PC-3 (cell line): ENCODE measurements around the gene PLEKHS1. TPM values are rescaled to one million over a fixed set of nuclear protein-coding genes. Genes with fewer than 3 reads are reported as not detected.

Experiments
- ATAC-seq: fragments of 200-7000 bp; cut with Tn5 transposase; 2 replicates; pipeline ENCODE4 v1.9.1; 2020; ENCODE audit warnings: mild to moderate bottlenecking, moderate library complexity
- BruUV-seq: library from RNA; stranded (reverse); fragments of 400-500 nt; replicated peaks from 2 replicates; lab custom pipeline; 2021; lab: Mats Ljungman, UMichigan
- CTCF ChIA-PET: fragments of 300-600 bp; sonication (Branson Sonifier 250); formaldehyde crosslinking; loops from one replicate; lab custom pipeline; 2022; ENCODE audit warnings: antibody characterized with exemption; lab: Charles Lee
- POLR2A ChIA-PET: fragments of 300-600 bp; sonication (Branson Sonifier 250); formaldehyde crosslinking; loops from one replicate; lab custom pipeline; 2022; ENCODE audit warnings: antibody characterized with exemption; ENCODE audit not compliant: unreplicated experiment; lab: Charles Lee
- DNase-seq: peaks from one replicate; pipeline ENCODE4 v3.0.0-alpha.2; 2015
- H2AFZ ChIP-seq: fragments of 300-600 bp; sonication (generic); 2 replicates; pipeline ENCODE4 v1.6.0; 2016; ENCODE audit warnings: antibody characterized with exemption, low read length
- H3F3A ChIP-seq: fragments of 300-600 bp; sonication (generic); one replicate; pipeline ENCODE4 v1.6.0; 2017; ENCODE audit warnings: antibody characterized with exemption, low read length, control low read depth, mild to moderate bottlenecking; ENCODE audit not compliant: unreplicated experiment
- H3K27ac ChIP-seq: fragments of 300-600 bp; sonication (generic); 2 replicates; pipeline ENCODE4 v1.5.1; 2016; ENCODE audit warnings: mild to moderate bottlenecking, low read length
- H3K27me3 ChIP-seq: fragments of 300-600 bp; sonication (generic); 2 replicates; pipeline ENCODE4 v1.6.1; 2016; ENCODE audit warnings: low read length, mixed read lengths
- H3K36me3 ChIP-seq: fragments of 300-600 bp; sonication (generic); 2 replicates; pipeline ENCODE4 v1.6.1; 2016; ENCODE audit warnings: low read depth, mixed run types, low read length, mixed read lengths
- H3K4me1 ChIP-seq: fragments of 300-600 bp; sonication (generic); 2 replicates; pipeline ENCODE4 v1.5.1; 2016; ENCODE audit warnings: low read length; ENCODE audit not compliant: insufficient read depth
- H3K4me2 ChIP-seq: fragments of 300-600 bp; sonication (generic); 2 replicates; pipeline ENCODE4 v1.6.0; 2016; ENCODE audit warnings: low read length
- H3K4me3 ChIP-seq: fragments of 300-600 bp; sonication (generic); 2 replicates; pipeline ENCODE4 v1.5.1; 2016; ENCODE audit warnings: mild to moderate bottlenecking, low read length, mixed read lengths
- H3K79me2 ChIP-seq: fragments of 300-600 bp; sonication (generic); 2 replicates; pipeline ENCODE4 v1.6.1; 2017; ENCODE audit warnings: low read length, mixed read lengths
- H3K9ac ChIP-seq: fragments of 300-600 bp; sonication (generic); 2 replicates; pipeline ENCODE4 v1.6.0; 2016; ENCODE audit warnings: mild to moderate bottlenecking, low read length
- H3K9me2 ChIP-seq: fragments of 300-600 bp; sonication (generic); replicated peaks from 2 replicates; pipeline ENCODE4 v1.6.1; 2016; ENCODE audit warnings: mixed run types, low read length, mixed read lengths
- H3K9me3 ChIP-seq: fragments of 300-600 bp; sonication (generic); 2 replicates; pipeline ENCODE4 v1.6.1; 2016; ENCODE audit warnings: low read length, mixed read lengths
- H4K20me1 ChIP-seq: fragments of 300-600 bp; sonication (generic); 2 replicates; pipeline ENCODE4 v1.6.1; 2016; ENCODE audit warnings: low read length, mixed read lengths
- CTCF ChIP-seq: fragments of 300-600 bp; sonication (generic); conservative IDR thresholded peaks from 2 replicates; pipeline ENCODE4 v1.5.1; 2017; ENCODE audit warnings: antibody characterized with exemption, low read depth, mild to moderate bottlenecking, low read length
- EZH2 ChIP-seq: fragments of 300-600 bp; sonication (generic); IDR thresholded peaks from one replicate; pipeline ENCODE4 v1.6.1; 2017; ENCODE audit warnings: antibody characterized with exemption, mild to moderate bottlenecking, low read length; ENCODE audit not compliant: unreplicated experiment
- EZH2phosphoT487 ChIP-seq: fragments of 300-600 bp; sonication (generic); IDR thresholded peaks from 2 replicates; pipeline ENCODE4 v1.6.1; 2018; ENCODE audit warnings: mild to moderate bottlenecking, antibody characterized with exemption, low read length, borderline replicate concordance
- intact Hi-C: fragments of 100-400 bp; cut with micrococcal nuclease; formaldehyde crosslinking; loops from 2 replicates; pipeline ENCODE4 v1.9.0; 2023
- total RNA-seq: library from RNA; depleted of rRNA; stranded (reverse); fragments of >200 nt; gene quantifications from 2 replicates; pipeline ENCODE4 v1.2.3, GENCODE V29; 2014

Gene PLEKHS1
- total RNA-seq, 1 experiment from 2014 or later: not detected

GRCh38 chr10:113752553-113752952 is 1.1 kb downstream of the PLEKHS1 start:
- DNase-seq: no peak
- no peaks in the 10 kb centered on the region for H3K9me3 ChIP-seq
- intact Hi-C loops: no loop called here
- H3K4me2 ChIP-seq: no peak overlapping the region
- no peak overlapping the region for H2AFZ ChIP-seq
- no peak overlapping the region for H3K9ac ChIP-seq
- no peaks in the 10 kb centered on the region for H3K9me2 ChIP-seq
- H3K27me3 ChIP-seq: no peaks in the 10 kb centered on the region
- no peaks in the 10 kb centered on the region for H4K20me1 ChIP-seq
- no peak overlapping the region for H3K27ac ChIP-seq
- no peaks in the 10 kb centered on the region for H3K79me2 ChIP-seq
- no peak overlapping the region for H3K4me3 ChIP-seq
- H3F3A ChIP-seq: no peaks in the 10 kb centered on the region
- TF ChIP-seq EZH2: no peak
- TF ChIP-seq CTCF: no peak
- TF ChIP-seq EZH2phosphoT487: no peak
- no peaks in the 10 kb centered on the region for H3K36me3 ChIP-seq
- ChIA-PET CTCF (no interaction called here), POLR2A (no interaction called here)
- ATAC-seq: no peak
- BruUV-seq: no TSS peak
- no peaks in the 10 kb centered on the region for H3K4me1 ChIP-seq

- no peaks in the 10 kb centered on the region for H4K20me1 ChIP-seq
- no peaks in the 10 kb centered on the region for H3K9me2 ChIP-seq
- H3K4me3 ChIP-seq: no peak overlapping the region
- no peak overlapping the region for H3K4me2 ChIP-seq
- H3K27ac ChIP-seq: no peak overlapping the region
- H3K27me3 ChIP-seq: no peaks in the 10 kb centered on the region
- no peaks in the 10 kb centered on the region for H3K36me3 ChIP-seq
- H3K79me2 ChIP-seq: no peaks in the 10 kb centered on the region
- H2AFZ ChIP-seq: no peak overlapping the region
- ATAC-seq: no peak
- intact Hi-C loops: no loop called here
- no peaks in the 10 kb centered on the region for H3K4me1 ChIP-seq
- ChIA-PET POLR2A (no interaction called here), CTCF (no interaction called here)
- no peaks in the 10 kb centered on the region for H3K9me3 ChIP-seq
- BruUV-seq: no TSS peak
- peak; percentile 31 for DNase-seq
- TF ChIP-seq EZH2 (no peak), CTCF (no peak), EZH2phosphoT487 (no peak)
- H3F3A ChIP-seq: no peaks in the 10 kb centered on the region
- no peak overlapping the region for H3K9ac ChIP-seq
Observed at GRCh38 chr10:113753020-113753692, 1.7 kb downstream of the PLEKHS1 start.

- intact Hi-C loops: no loop called here
- no peaks in the 10 kb centered on the region for H3K36me3 ChIP-seq
- ATAC-seq: no peak
- no peak for DNase-seq
- H3K4me2 ChIP-seq: no peak overlapping the region
- H3K9me3 ChIP-seq: no peaks in the 10 kb centered on the region
- H4K20me1 ChIP-seq: no peaks in the 10 kb centered on the region
- H2AFZ ChIP-seq: no peak overlapping the region
- no peak overlapping the region for H3K4me3 ChIP-seq
- H3K79me2 ChIP-seq: no peaks in the 10 kb centered on the region
- POLR2A ChIA-PET: no interaction called here
- CTCF ChIA-PET: no interaction called here
- H3K9me2 ChIP-seq: no peaks in the 10 kb centered on the region
- H3K27ac ChIP-seq: no peak overlapping the region
- no peak overlapping the region for H3K9ac ChIP-seq
- H3K4me1 ChIP-seq: no peaks in the 10 kb centered on the region
- BruUV-seq: no TSS peak
- H3F3A ChIP-seq: no peaks in the 10 kb centered on the region
- H3K27me3 ChIP-seq: no peaks in the 10 kb centered on the region
- no peak for TF ChIP-seq CTCF
Observed at GRCh38 chr10:113754125-113754524, 2.6 kb downstream of the PLEKHS1 start.
